Ramos (cell line): ENCODE data around the gene RPS3.

Source experiments
- in situ Hi-C: fragments of 300-500 bp; cut with MboI; formaldehyde crosslinking; loops from one replicate; pipeline ENCODE4 v1.14.3; 2022; ENCODE audit warnings: low sequenced_read_pairs; ENCODE audit not compliant: unreplicated experiment

Gene RPS3

GRCh38 chr11:75450826-75451821, 51.8 kb downstream of the RPS3 start:
- in situ Hi-C loops = no loop called here

- in situ Hi-C loops = no loop called here
Observed at GRCh38 chr11:75453916-75454655, 54.8 kb downstream of the RPS3 start.

GRCh38 chr11:75454987-75455386, 55.7 kb downstream of the RPS3 start:
- in situ Hi-C loops = no loop called here
